HG03520 (cell line): Measurements from ENCODE around the gene FAM124B.

Experiments
- ATAC-seq: cut with Tn5 transposase; IDR thresholded peaks from one replicate; pipeline ENCODE4 v1.9.1; 2021; ENCODE audit warnings: mild to moderate bottlenecking, moderate library complexity; ENCODE audit not compliant: unreplicated experiment

FAM124B gene

GRCh38 chr2:224347176-224348051 lies 54.5 kb downstream of the FAM124B start:
- no peak for ATAC-seq

GRCh38 chr2:224345492-224345891 lies 56.4 kb downstream of the FAM124B start:
- no peak for ATAC-seq

GRCh38 chr2:224343226-224343625 lies 58.7 kb downstream of the FAM124B start:
- no peak for ATAC-seq

GRCh38 chr2:224335991-224336390 lies 65.9 kb downstream of the FAM124B start:
- ATAC-seq, result no peak

GRCh38 chr2:224334726-224335125 lies 67.2 kb downstream of the FAM124B start:
- ATAC-seq, result no peak

- ATAC-seq, result no peak
Observed at GRCh38 chr2:224333726-224334482, 68.0 kb downstream of the FAM124B start.

GRCh38 chr2:224331698-224332097 lies 70.2 kb downstream of the FAM124B start:
- no peak for ATAC-seq

- ATAC-seq, result no peak
Observed at GRCh38 chr2:224328798-224329197, 73.1 kb downstream of the FAM124B start.
